Measurements from ENCODE around the gene CDK6. TPM values are rescaled to one million over a fixed set of nuclear protein-coding genes. Genes with fewer than 3 reads are reported as not detected.

The CDK6 gene
- total RNA-seq, 4 donors from 2014 or later, result 9.5 to 21.4 (median 15.9) TPM

DNA sequence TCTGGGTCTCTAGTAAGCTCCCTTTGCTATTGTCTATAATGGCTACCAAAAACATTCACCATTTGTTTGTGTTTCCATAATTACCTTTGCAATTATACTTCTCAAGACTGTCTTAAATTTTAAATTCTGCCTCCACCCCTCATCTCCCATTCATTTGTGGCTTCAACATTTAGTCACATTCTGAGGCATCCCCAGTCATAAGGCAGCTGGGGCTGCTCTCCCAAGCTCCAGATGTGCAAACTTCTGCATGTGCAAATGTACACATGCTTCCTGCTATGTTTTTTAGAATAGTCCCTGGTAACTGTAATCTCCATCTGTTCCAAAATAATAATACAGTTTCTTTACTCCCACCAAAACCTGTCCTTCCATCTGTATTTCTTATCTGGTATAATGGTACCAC, 97.3 kb downstream of the CDK6 start:
- TF ChIP-seq, protein P1, sequence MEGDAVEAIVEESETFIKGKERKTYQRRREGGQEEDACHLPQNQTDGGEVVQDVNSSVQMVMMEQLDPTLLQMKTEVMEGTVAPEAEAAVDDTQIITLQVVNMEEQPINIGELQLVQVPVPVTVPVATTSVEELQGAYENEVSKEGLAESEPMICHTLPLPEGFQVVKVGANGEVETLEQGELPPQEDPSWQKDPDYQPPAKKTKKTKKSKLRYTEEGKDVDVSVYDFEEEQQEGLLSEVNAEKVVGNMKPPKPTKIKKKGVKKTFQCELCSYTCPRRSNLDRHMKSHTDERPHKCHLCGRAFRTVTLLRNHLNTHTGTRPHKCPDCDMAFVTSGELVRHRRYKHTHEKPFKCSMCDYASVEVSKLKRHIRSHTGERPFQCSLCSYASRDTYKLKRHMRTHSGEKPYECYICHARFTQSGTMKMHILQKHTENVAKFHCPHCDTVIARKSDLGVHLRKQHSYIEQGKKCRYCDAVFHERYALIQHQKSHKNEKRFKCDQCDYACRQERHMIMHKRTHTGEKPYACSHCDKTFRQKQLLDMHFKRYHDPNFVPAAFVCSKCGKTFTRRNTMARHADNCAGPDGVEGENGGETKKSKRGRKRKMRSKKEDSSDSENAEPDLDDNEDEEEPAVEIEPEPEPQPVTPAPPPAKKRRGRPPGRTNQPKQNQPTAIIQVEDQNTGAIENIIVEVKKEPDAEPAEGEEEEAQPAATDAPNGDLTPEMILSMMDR (IDR thresholded peaks at IDR 0.05; ENCODE audit: low read depth), result no peak

DNA sequence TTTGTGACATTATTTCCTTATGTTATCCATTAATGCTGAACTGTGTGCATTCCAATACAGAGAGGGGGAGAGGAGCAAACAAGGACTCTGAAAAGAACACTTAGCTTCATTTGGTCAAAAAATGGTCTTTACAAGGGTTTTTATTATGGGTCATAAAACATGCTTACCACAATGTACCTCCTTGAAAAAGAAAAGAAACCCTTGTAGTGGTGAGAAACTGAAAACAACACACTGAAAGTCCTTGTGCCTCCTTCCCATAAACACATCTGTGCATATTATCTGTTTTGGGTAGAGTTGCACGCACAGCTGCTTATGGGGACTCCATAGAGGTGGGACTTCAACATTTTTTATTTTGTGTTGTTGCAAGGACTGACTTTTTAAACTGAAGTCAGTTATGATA, 98.7 kb downstream of the CDK6 start:
- TF ChIP-seq, protein P1 (IDR thresholded peaks at IDR 0.05; ENCODE audit: low read depth), result no peak

DNA sequence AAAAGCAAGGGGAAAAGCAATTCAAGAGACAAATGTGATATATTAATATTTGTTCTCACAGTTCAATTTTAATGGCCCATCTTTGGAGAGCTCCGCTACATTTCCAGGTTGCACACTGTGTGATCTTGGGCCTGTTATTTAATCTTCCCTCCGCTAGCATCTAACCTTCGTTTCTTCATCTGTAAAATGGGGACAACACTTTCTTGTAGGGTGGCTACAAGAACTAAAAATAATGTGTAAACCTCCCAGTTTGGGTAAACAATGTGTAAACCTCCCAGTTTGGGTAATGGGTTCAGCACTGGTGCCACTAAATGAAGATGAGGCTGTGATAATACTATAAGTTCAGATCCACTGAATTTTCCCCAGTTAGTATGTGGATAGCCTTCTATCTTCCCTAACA, 99.5 kb downstream of the CDK6 start:
- TF ChIP-seq, protein P1 (IDR thresholded peaks at IDR 0.05; ENCODE audit: low read depth), result no peak

DNA sequence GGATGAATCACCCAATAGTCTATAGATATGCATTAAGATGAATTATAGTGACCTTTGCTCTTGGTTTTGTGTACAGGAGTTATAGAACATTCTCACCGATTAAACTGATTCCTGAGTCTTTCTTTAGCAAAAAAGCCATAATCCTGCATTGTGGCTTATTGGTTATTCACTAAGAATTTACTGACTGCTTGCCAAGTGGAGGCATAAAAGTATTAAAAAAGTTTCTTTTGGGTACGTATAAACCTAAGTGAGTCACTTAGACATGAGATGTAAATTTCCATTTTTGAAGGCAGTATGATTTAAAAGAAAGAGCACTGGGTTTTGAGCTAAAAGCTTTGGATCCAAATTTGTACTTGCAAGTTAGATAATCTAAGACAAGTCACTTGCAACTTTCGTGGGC, 100.7 kb downstream of the CDK6 start:
- TF ChIP-seq, protein P1 (IDR thresholded peaks at IDR 0.05; ENCODE audit: low read depth), result no peak

DNA sequence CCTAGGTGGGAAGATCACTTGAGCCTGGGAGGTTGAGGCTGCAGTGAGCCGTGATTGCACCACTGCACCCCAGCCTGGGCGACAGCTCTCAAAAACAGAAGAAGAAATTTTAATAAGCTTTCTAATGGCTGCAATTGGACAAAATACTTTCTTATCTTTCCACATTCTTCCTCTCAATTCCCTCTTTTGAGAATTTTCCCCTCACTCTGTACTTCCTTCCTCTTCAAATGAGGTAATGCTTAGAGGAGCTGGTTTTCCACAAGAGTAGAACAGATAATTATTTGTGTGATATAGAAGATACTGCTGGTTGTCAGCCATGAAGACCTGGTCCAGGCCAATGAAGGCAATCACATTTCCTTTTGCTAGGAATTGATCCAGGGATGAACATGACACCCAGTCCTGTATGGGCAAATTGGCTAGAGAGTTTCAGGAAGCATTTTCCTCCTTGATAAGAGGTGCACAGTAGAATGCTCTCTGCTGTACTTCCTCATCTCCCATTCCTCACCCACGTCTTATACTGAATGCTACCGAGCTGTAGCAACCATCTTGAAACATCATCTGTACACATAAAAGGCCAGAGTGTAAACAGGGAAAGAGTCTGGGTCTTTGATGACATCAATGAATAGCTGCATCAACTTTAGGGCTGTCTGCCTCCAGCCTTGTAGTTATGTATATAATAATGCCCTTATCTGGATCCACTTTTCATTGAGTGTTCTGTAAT, 103.9 kb downstream of the CDK6 start:
- TF ChIP-seq, protein P1 (IDR thresholded peaks at IDR 0.05; ENCODE audit: low read depth), result no peak

DNA sequence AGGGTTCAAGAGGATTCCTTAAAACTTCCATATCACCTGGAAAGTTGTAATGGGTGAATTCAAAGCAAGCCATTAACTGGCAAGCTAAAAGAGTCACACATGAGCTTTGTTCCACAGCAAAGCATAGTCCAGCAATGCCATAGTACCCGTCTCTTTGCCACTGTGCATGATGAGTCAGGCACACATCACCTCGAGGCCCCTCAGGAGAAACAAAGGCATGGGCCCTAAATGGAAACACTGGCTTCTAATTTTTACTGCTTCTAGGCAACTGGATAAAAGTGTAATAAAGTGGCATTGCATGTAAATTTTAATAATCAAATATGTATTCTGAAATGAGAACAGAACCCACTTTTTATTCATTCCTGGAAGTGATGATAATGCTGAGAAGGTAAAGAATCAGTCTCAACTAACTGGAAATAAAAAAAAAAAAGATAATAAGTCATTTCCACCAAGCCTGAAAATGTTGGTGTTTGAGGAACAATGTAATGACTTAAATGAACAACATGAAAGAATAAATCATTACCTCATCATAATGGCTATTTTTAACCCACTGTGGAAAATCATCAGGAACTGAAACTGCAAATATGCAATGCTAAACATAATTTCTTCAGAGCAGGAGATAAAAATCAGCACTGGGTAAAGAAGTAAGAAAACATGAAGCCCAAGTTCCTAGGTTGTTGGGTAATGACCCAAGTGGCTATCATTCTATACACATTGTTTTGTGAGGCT, 104.9 kb downstream of the CDK6 start:
- TF ChIP-seq, protein P1 (IDR thresholded peaks at IDR 0.05; ENCODE audit: low read depth), result no peak

DNA sequence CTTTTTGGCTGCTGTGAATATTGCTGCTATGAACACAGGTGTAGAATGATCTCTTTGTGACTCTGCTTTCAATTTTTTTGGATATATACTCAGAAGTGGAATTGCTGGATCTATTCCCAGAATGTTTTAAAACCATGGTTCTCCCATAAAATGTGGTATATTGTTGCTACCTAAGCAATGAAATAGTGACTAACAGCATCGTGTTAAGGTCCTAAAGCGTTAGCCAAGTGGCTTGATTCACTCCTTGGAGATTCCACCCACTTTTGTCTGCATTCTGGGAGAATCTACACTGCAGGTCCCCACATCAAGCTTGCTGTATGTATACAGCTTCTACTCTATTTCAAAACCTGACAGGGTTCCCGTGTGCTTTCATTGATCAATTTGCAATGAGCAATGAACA, 105.6 kb downstream of the CDK6 start:
- TF ChIP-seq, protein P1 (IDR thresholded peaks at IDR 0.05; ENCODE audit: low read depth), result no peak
